Osteocyte (in vitro differentiated cells): ENCODE measurements around the gene IPPK. TPM values are rescaled to one million over a fixed set of nuclear protein-coding genes. Genes with fewer than 3 reads are reported as not detected.

Source experiments
- DNase-seq: peaks from one replicate; pipeline ENCODE4 v3.0.0; 2021; ENCODE audit warnings: mixed read lengths; ENCODE audit not compliant: unreplicated experiment; ENCODE audit errors: extremely low spot score
- H3K27ac Mint-ChIP-seq: one replicate; pipeline ENCODE4 v1.8.0; 2021; ENCODE audit warnings: mild to moderate bottlenecking, mixed read lengths; ENCODE audit not compliant: unreplicated experiment
- H3K27me3 Mint-ChIP-seq: one replicate; pipeline ENCODE4 v1.8.0; 2021; ENCODE audit warnings: mixed read lengths; ENCODE audit not compliant: unreplicated experiment
- H3K36me3 Mint-ChIP-seq: one replicate; pipeline ENCODE4 v1.8.0; 2021; ENCODE audit warnings: mixed read lengths; ENCODE audit not compliant: unreplicated experiment
- H3K4me1 Mint-ChIP-seq: one replicate; pipeline ENCODE4 v1.8.0; 2021; ENCODE audit warnings: mixed read lengths; ENCODE audit not compliant: unreplicated experiment
- H3K4me3 Mint-ChIP-seq: one replicate; pipeline ENCODE4 v1.8.0; 2021; ENCODE audit warnings: mild to moderate bottlenecking, moderate library complexity, mixed read lengths; ENCODE audit not compliant: unreplicated experiment
- H3K9me3 Mint-ChIP-seq: one replicate; pipeline ENCODE4 v1.8.0; 2021; ENCODE audit warnings: mixed read lengths; ENCODE audit not compliant: unreplicated experiment
- total RNA-seq: library from RNA; stranded (reverse); gene quantifications from 2 replicates; pipeline ENCODE4 v1.2.1, GENCODE V29; 2021
- TF ChIP-seq, protein P1 (sequence below): fragments of 200-600 bp; sonication (generic); IDR thresholded peaks from 2 replicates; pipeline ENCODE4 v1.5.0; 2021; ENCODE audit warnings: antibody characterized with exemption, mild to moderate bottlenecking, moderate library complexity

The IPPK gene
- total RNA-seq, 1 donor from 2014 or later, result 6.4 TPM

DNA sequence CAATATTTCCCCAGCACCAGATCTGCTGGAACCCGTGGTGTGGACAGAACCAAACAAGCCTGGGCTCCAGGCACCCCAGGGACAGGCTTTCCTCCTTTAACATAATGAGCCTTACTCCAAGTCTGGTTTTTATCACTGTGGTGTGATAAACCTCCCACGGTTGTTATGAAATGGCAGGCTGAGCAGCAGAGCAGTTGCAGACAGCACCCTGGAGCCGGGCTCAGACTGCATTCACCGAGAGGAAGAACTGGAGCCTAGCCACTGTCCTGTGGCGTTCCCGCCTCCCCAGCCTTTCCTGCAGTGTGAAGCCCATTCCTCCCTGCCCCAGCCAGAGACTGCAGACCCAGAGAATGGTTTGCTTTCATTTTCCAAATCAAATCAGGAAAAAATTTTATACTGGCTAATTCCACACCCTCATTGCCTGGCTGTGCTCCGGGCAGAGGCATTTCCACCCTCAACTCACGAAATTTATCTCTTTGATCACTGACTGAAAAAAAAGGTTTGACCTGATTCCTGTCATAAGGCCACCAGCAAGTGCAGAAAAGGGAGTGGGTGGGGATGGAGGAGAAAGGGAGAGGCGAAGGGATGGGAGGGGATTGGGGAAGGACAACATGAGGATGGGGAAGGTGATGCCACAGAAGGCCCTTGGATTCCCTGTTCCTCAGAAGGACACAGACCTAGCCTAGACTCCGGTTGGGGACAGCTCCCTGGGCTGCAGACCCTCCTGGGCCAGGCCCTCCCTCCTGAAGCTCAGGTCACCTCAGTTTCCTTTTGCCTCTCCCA, 18.9 kb downstream of the IPPK start:
- H3K27me3 Mint-ChIP-seq, result no peaks in the 10 kb centered on the region
- peak overlapping the region; percentile 10 for H3K27ac Mint-ChIP-seq
- H3K9me3 Mint-ChIP-seq, result no peaks in the 10 kb centered on the region
- peaks cover 32% of the 10 kb centered on the region for H3K36me3 Mint-ChIP-seq
- H3K4me1 Mint-ChIP-seq, result peaks cover 29% of the 10 kb centered on the region
- no peak for DNase-seq
- H3K4me3 Mint-ChIP-seq, result no peak overlapping the region
- TF ChIP-seq, protein P1, sequence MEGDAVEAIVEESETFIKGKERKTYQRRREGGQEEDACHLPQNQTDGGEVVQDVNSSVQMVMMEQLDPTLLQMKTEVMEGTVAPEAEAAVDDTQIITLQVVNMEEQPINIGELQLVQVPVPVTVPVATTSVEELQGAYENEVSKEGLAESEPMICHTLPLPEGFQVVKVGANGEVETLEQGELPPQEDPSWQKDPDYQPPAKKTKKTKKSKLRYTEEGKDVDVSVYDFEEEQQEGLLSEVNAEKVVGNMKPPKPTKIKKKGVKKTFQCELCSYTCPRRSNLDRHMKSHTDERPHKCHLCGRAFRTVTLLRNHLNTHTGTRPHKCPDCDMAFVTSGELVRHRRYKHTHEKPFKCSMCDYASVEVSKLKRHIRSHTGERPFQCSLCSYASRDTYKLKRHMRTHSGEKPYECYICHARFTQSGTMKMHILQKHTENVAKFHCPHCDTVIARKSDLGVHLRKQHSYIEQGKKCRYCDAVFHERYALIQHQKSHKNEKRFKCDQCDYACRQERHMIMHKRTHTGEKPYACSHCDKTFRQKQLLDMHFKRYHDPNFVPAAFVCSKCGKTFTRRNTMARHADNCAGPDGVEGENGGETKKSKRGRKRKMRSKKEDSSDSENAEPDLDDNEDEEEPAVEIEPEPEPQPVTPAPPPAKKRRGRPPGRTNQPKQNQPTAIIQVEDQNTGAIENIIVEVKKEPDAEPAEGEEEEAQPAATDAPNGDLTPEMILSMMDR, result no peak

DNA sequence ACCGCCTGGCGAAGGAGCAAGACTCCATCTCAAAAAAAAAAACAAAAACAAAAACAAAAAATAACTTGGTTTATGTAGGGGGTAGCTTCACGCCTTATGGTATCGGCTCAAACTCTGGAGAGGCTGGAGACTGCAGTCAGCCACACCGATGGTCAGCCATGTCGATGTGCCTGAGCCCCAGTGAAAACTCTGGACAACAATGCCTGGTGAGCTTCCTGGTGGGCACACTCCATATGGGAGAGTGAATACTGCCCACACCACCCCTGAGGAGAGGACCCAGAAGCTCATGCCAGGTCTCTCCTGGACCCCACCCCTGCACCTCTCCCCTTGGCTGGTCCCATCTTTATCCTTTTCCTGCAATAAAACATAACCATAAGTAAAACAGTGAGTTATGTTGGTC, 19.6 kb downstream of the IPPK start:
- H3K36me3 Mint-ChIP-seq, result peaks cover 36% of the 10 kb centered on the region
- H3K27ac Mint-ChIP-seq, result no peak overlapping the region
- no peak overlapping the region for H3K4me3 Mint-ChIP-seq
- no peak for DNase-seq
- TF ChIP-seq, protein P1, result no peak
- no peaks in the 10 kb centered on the region for H3K27me3 Mint-ChIP-seq
- H3K4me1 Mint-ChIP-seq, result peaks cover 25% of the 10 kb centered on the region
- no peaks in the 10 kb centered on the region for H3K9me3 Mint-ChIP-seq

DNA sequence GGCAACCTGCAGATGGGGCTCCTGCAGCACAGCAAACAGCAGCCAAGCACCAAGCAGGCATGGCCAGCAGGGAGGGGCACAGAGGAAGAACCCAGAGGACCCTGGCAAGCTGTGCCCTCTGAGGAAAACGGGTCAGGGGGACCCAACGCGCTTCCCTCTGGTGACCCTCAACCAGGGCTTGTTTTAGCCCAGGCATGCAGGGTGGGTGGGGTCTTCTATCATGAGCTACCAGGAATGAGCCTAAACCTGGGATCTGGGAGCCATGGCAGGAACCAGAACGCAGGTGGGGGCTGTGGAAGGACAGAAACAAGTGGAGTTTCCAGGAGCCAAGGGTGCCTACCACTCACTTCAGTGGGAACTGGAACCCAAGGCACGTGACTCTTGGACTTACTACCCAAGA, 20.9 kb downstream of the IPPK start:
- H3K36me3 Mint-ChIP-seq, result peaks cover 49% of the 10 kb centered on the region
- H3K4me1 Mint-ChIP-seq, result peaks cover 13% of the 10 kb centered on the region
- TF ChIP-seq, protein P1, result no peak
- no peaks in the 10 kb centered on the region for H3K27me3 Mint-ChIP-seq
- no peak overlapping the region for H3K4me3 Mint-ChIP-seq
- DNase-seq, result no peak
- no peaks in the 10 kb centered on the region for H3K9me3 Mint-ChIP-seq
- H3K27ac Mint-ChIP-seq, result no peak overlapping the region

DNA sequence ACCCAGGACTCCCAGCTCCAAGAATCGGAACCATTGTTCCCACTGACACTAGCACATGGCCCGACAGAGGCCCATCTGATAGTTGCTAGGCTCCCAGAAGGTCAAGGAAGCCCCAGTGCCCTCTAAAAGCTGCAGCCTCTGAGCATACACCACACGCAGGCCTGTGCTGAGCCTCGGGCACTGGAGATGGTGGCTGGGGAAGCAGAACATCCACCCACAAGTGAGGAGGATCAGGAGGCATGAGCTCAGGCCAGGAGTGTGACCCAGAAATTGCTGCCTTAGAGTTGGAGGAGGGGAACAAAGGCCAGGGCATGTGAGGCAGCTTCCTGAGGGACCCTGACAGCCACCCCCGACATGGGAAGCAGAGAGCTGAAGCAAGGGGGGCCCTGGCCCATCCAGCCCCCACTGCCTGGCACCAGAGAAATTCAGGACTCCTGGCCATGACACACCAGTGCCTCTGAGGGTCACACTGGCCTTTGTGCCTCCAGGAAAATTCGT, 21.4 kb downstream of the IPPK start:
- Mint-ChIP-seq H3K9me3 (no peaks in the 10 kb centered on the region), H3K4me3 (no peak overlapping the region), H3K27me3 (no peaks in the 10 kb centered on the region), H3K4me1 (peaks cover 8% of the 10 kb centered on the region), H3K27ac (no peak overlapping the region), H3K36me3 (peaks cover 51% of the 10 kb centered on the region)
- DNase-seq, result no peak
- TF ChIP-seq, protein P1, result no peak

DNA sequence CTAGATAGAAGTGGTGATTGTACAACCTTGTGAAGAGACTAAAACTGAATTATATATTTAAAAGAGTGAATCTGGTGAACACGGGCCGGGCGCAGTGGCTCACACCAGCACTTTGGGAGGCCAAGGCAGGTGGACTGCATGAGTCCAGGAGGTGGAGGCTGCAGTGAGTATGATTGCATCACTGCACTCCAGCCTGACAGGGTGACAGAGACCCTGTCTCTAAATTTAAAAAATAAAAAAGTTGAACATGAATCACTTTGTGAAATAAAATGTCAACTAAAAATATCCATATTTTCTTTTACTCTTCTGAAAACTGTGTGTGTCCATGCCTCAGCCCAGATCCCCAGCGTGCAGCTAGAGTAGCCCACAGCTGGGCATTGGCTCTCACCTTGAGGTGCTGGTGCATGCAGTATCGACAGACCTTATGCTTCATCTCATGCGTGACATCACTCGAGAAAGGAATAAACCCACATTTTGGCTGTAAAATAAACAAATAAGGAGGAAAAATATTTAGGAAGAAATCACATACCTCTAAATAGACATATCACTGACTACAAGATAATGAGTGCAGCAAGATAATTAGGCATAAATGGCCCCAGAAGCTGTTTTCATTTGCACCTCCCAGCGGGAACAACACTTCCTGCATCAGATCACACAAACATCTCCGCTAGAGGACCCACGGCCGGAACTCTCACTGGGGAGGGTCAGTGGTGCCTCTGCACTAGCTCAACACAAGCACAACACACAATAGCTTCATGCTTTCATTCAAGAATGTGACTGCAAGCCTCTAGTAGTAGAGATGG, 22.1 kb downstream of the IPPK start:
- Mint-ChIP-seq H3K9me3 (no peaks in the 10 kb centered on the region), H3K27ac (no peak overlapping the region)

More for the DNA sequence above, 22.1 kb downstream of the IPPK start:
- TF ChIP-seq, protein P1, result no peak
- Mint-ChIP-seq H3K4me3 (no peak overlapping the region), H3K36me3 (peaks cover 51% of the 10 kb centered on the region), H3K27me3 (no peaks in the 10 kb centered on the region), H3K4me1 (peaks cover 3% of the 10 kb centered on the region)
- no peak for DNase-seq
